Germinal center (tissue), 1 donor: ENCODE measurements around the gene ADAP2.
"Not testable (repeated sequence)": the region's sequence is repeated elsewhere in the genome, so short reads cannot be mapped to it uniquely, and the experiment has no call there.

ENCODE experiments used
- DNase-seq: peaks from one replicate; pipeline ENCODE4 v3.0.0; 2012; ENCODE audit warnings: mixed read lengths, low spot score

The ADAP2 gene

GRCh38 chr17:30921544-30922196 is at the start of gene ADAP2:
TSS of gene ADAP2 (plus strand) at chr17:30921945. CDS start at chr17:30922015, 70 bp downstream.
- peak; percentile 54 for DNase-seq

DNA sequence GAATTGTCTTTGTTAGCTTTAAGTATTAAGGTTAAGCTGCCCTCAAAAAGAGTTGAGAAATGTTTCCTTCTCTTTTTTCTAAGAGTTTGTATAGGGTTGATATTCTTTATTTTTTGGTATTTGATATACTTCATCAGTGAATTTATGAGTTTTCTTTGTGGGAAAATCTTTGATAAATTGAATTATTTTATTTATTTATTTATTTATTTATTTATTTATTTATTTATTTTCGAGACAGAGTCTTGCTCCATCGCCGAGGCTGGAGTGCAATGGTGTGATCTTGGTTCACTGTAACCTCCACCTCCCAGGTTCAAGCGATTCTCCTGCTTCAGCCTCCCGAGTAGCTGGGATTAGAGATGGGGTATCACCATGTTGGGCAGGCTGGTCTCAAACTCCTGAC is 35.6 kb upstream of the ADAP2 start:
- DNase-seq, result no peak

GRCh38 chr17:30894236-30894635 is 27.5 kb upstream of the ADAP2 start:
- DNase-seq, result no peak

DNA sequence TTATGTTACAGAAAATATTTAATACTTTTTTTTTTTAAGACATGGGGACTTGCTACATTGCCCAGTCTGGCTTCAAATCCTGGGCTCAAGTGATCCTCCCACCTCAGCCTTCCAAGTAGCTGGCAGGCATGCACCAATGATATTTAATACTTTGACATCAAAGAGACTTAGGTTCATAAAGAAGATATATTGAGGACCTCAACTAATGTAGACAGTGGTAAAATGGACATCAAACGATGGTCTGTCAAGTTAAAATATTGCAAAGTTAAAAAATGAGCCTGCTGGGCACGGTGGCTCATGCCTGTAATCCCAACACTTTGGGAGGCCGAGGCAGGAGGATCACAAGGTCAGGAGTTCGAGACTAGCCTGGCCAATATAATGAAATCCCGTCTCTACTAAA is 24.4 kb upstream of the ADAP2 start:
- DNase-seq, result no peak

DNA sequence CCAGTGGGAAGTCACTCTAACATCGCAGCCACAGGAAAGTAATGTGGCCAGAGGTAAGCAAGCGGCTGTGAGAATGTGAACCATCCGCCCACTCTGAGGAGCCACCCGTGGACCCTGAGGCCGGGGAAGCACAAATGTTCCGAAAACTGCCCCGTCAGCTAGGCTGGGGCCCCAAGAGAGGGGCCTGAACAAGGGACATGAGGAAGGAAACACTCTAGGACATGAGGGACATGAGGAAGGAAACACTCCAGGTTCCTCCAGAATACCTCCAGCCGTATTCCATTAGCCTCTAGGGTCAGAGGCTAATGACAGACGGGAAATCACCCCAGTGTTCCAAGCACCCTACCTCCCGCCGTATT is 16.0 kb upstream of the ADAP2 start:
- DNase-seq, result no peak

DNA sequence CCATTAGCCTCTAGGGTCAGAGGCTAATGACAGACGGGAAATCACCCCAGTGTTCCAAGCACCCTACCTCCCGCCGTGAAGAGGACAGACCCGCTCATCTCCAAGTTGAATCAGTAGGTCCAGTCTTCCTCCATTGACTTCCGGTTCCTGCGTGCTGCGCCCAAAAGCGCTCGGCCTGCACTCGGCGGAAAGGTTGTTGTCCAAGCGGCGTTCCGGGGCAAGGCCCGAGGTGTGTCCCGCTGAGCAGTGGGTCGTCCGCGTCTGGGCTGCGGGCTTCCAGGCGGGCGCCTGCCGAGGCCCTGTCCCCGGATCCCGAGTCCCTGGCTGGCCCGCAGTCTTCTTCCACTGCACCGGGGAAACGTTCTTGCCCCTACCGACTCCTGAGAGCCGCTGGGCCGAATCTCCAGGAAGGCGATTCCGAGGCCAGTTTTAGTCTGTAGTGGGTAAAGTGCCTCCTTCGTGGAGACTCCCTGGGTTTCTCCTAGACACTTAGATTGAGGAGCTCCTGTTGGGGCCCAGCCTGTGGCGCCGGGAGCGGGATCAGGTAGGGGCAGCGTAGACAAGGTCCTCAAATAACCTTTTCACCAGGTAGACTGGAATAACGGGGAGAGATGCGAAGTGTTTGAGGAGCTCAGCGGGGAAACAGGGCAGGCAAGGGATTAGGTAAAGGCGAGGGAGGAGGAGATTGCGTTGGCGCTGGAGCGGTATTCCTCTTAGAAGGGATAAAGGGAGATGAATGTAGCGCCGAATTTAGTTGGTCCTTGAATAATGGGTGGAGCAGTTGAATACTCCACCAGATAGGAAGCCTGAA is 15.4 kb upstream of the ADAP2 start, which contains the start of gene TEFM:
TSS of gene TEFM (minus strand) at position 138 of the 811 bp plus-strand sequence. CDS start at position 98, 40 bp downstream.
- peak; percentile 84 for DNase-seq

GRCh38 chr17:30908717-30909420 is 12.9 kb upstream of the ADAP2 start:
- DNase-seq, result no peak

GRCh38 chr17:30910151-30910550 is 11.6 kb upstream of the ADAP2 start:
- not testable (repeated sequence) for DNase-seq

DNA sequence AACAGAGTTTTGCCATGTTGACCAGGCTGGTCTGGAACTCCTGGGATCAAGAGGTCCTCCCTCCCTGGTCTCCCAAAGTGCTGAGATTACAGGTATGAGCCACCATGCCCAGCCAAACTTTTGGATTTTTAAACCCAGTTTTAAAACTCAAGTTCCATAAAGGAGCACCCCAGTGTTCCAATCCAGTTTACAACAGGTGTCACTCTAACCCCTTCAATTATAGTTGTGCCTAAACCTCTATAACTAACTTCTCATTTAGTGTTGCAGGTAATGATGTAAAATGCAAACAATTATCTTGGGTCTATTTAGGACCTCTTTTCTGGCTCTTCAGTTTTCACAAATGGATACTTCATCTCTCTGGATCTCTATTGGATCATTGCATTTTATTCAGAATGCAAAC is 7.8 kb upstream of the ADAP2 start:
- DNase-seq, result no peak

DNA sequence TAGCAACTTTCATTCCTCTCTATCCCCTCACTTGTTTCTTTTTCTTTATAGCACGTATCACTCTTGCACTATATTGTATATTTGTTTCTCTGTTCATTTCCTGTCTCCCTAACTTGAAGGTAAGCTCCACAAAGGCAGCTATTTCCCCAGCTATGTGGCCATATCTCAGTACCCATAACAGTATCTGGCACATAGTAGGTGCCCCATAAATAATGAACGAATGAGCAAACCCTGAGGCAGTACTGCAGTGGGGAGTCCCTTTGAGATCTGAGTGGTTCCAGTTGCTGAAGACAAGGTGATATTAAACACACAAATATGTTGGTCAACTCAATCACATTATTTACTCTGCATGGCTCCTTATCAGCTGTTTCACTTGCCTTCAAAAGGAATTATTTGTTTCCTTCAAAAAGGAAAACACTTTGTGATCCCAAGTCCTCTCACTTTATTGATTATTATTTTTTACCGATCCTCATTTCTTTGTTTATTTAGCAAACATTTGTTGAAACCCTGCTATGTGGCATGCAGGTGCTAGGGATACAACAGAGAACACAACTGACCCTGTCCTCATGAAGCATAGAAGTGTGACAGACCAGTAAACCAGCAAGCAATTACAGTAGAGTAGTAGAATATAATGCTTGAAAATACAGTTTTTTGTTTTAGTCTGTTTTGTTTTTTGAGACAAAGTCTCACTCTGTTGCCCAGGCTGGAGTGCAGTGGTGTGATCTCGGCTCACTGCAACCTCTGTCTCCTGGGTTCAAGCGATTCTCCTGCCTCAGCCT is 5.7 kb upstream of the ADAP2 start:
- DNase-seq, result no peak

- DNase-seq, result no peak
These were observed 4.7 kb upstream of the ADAP2 start for GRCh38 chr17:30917050-30917449.

- no peak for DNase-seq
These were observed 1.5 kb upstream of the ADAP2 start for GRCh38 chr17:30920282-30920681.

DNA sequence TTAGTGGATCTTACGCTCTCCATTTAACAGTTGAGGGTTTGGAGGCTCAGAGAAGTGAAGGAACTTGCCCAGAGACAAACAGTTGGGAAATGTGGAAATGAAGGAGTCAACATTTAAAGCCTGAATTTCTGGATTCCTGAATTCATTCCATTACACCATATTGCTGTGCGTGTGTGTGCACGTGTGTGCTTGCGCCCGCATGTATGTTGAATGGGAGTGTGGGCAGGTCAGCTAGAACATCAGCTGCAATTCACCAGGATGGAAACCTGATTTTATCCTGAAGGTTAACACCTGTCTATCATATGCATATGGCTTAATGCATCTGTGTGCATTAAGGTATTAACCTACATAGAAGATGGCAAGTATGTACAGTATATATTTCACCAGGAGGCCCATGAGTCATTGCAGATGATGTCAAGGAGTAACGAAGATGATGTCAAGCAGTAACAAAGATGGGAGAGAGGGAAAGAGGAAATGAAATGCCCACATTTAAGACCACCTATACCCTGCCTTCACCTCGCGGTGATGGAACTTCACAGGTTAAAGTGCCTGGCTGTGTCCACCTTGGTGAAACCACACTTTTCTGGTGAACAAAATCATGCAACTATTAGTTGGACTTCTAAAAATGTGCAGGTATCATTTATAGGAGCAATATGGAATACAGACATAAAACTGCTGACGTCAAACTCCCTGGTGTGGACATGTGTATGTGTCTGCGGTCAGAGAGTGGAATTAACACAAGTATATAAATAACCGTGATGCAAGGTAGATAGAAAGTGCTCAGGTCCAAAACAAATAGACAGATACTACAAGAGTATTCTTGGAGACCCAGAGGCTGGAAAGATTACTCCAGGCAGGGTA is 832 bp upstream of the ADAP2 start:
- DNase-seq, result no peak

- peak; percentile 38 for DNase-seq
These were observed 688 bp downstream of the ADAP2 start for GRCh38 chr17:30922235-30923030.

DNA sequence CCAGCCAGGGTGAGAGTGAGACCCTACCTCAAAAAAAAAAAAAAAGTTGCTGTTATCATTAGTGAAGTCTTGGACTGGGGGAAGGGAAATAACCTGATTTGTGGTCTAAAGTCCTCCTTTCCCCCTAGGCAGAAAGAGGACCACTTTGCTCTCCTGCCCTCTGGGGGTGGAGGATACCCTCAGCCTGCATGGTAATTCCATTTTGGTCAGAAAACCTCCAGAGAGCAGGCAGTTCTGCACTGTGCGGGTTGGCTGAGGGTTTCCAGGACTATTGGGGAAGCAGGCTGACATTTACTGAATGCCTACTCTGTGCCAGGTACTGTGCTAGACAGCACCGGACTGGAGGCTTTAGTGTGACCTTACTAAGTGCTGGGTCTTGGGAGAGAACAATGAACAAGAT is 2.6 kb downstream of the ADAP2 start:
- DNase-seq, result no peak

DNA sequence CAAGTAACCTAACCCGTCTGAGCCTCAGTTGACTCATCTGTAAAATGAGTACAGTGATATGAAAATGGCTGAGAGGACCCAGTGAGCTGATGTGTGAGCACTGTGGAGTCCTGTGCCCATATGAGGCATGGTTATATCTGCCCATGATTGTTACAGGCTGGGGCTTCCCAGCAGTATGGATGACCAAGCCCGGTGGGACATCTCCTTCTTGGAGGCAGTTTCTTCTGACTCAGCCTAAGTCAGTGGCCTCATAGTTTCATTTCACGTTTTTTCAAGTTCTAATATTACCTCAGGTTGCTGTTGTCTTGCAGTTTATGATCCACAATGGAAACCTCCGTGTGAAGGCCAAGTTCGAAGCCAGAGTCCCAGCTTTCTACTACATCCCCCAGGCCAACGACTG is 4.8 kb downstream of the ADAP2 start:
- no peak for DNase-seq

DNA sequence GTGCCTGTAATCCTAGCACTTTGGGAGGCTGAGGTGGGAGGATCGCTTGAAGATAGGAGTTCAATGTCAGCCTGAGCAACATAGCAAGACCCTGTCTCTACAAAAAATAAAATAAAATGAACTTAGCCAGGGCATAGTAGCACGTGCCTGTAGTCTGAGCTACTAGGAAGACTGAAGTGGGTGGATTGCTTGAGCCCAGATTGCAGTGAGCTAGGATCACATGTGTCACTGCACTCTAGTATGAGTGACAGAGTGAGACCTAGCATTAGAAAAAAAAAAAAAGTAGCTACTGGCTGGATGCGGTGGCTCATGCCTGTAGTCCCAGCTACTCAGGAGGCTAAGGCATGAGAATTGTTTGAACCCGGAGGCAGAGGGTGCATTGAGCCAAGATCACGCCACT is 6.0 kb downstream of the ADAP2 start:
- DNase-seq, result no peak

DNA sequence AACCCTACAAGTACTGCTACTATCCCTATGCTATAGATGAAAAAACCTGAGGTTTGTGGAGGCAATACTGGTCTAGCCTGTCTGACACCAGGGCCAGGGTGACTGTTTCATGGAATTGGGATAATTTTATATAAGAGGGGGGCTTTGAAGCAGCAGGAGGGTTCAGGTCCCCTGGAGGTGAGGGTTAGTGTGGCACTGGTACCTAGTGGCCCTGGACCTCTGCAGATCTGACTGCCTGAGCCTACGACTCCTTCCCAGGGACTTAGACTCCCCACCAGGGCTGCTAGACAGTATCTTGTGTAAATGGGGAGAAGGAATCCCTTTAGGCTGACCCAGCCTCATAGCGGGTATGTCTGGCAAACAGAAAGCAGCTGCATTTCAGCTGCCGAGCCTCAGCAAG is 6.8 kb downstream of the ADAP2 start:
- no peak for DNase-seq

DNA sequence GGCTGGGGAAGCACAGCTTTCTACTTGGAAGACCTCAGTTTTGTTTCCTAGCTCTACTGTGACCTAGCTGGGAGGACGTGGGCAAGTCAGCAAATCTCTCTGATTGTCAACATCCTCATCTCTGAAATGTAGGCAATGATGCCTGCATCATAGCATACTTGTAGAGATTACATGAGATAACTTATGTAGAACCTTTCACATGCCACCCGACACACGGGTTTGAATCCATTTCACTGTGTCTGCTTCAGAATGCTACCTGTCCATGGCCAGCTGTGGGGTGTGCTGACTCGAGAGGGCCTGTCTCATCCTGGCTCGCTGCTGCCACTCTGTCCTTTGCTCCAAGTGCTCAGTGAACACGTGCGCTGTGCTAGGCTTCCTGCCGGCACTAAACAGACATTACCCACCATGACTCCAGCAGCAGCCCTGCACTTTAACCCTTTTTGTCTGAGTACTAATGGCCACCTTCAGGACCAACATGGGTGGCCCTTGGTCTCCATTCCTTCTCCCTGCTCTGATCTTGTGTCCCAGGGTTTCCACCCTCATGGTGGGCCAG is 7.4 kb downstream of the ADAP2 start:
- no peak for DNase-seq

GRCh38 chr17:30929861-30930260 is 8.1 kb downstream of the ADAP2 start:
- DNase-seq, result not testable (repeated sequence)
